ENCODE data around the gene AK9. TPM values are rescaled to one million over a fixed set of nuclear protein-coding genes. Genes with fewer than 3 reads are reported as not detected.
"Not testable (repeated sequence)": the region's sequence is repeated elsewhere in the genome, so short reads cannot be mapped to it uniquely, and the experiment has no call there.

AK9 gene
- total RNA-seq, 4 donors from 2014 or later: 3.9 to 8.2 (median 7.1) TPM

- Histone ChIP-seq H3K4me3 (no peak overlapping the region), H3K27ac (no peak overlapping the region), H3K9me3 (no peaks in the 10 kb centered on the region), H3K4me1 (no peaks in the 10 kb centered on the region), H3K27me3 (no peaks in the 10 kb centered on the region), H3K36me3 (peaks cover 0 to 11% of the 10 kb centered on the region in 2 donors)
- TF ChIP-seq CTCF (IDR thresholded peaks at IDR 0.05 in 4 of 5, conservative IDR thresholded peaks at IDR 0.05 in 1 of 5) (no peak), POLR2A (IDR thresholded peaks at IDR 0.05) (no peak)
- ATAC-seq (no peak), DNase-seq (no peak)
- intact Hi-C loops (cut with DNase I; ENCODE audit: low total_unique reads): no loop called here
- in situ Hi-C loops (cut with MboI; ENCODE audit: low sequenced_read_pairs in 4 of 4): loop anchor here in 1 of 4 donors (25.0 kb wide), 1 partner anchor 673 kb away; no protein-coding TSS in a partner anchor
Measured at GRCh38 chr6:109714166-109714565, 23.2 kb upstream of the AK9 start.

GRCh38 chr6:109713097-109713496 is 22.1 kb upstream of the AK9 start:
- in situ Hi-C loops (cut with MboI; ENCODE audit: low sequenced_read_pairs in 4 of 4) (loop anchor here in 1 of 4 donors (25.0 kb wide), 1 partner anchor 674 kb away; no protein-coding TSS in a partner anchor), intact Hi-C loops (cut with DNase I; ENCODE audit: low total_unique reads) (no loop called here)
- Histone ChIP-seq H3K27ac (no peak overlapping the region), H3K27me3 (no peaks in the 10 kb centered on the region), H3K36me3 (peaks cover 0 to 5% of the 10 kb centered on the region in 2 donors), H3K4me3 (no peak overlapping the region), H3K9me3 (no peaks in the 10 kb centered on the region), H3K4me1 (no peaks in the 10 kb centered on the region)
- TF ChIP-seq CTCF (IDR thresholded peaks at IDR 0.05 in 4 of 5, conservative IDR thresholded peaks at IDR 0.05 in 1 of 5) (no peak), POLR2A (IDR thresholded peaks at IDR 0.05) (no peak)
- DNase-seq (no peak), ATAC-seq (no peak)

GRCh38 chr6:109708099-109708498 is 17.1 kb upstream of the AK9 start:
- H3K4me3 ChIP-seq, ATAC-seq, DNase-seq, H3K27ac ChIP-seq, H3K9me3 ChIP-seq, H3K36me3 ChIP-seq, H3K27me3 ChIP-seq, H3K4me1 ChIP-seq: not testable (repeated sequence)
- intact Hi-C loops (cut with DNase I; ENCODE audit: low total_unique reads) (loop anchor here (5.0 to 10.0 kb wide), 2 partner anchors 74 to 687 kb away; no protein-coding TSS in a partner anchor), in situ Hi-C loops (cut with MboI; ENCODE audit: low sequenced_read_pairs in 4 of 4) (loop anchor here (10.0 to 25.0 kb wide), 4 partner anchors 327 to 687 kb away; no protein-coding TSS in a partner anchor)

GRCh38 chr6:109706513-109706912 is 15.5 kb upstream of the AK9 start:
- TF ChIP-seq POLR2A (IDR thresholded peaks at IDR 0.05) (no peak), CTCF (IDR thresholded peaks at IDR 0.05 in 4 of 5, conservative IDR thresholded peaks at IDR 0.05 in 1 of 5) (no peak)
- Histone ChIP-seq H3K4me1 (peaks cover 3 to 9% of the 10 kb centered on the region in 2 donors), H3K36me3 (no peaks in the 10 kb centered on the region), H3K27me3 (no peaks in the 10 kb centered on the region), H3K9me3 (no peaks in the 10 kb centered on the region), H3K4me3 (no peak overlapping the region), H3K27ac (no peak overlapping the region)
- no peak for ATAC-seq
- no peak for DNase-seq
- in situ Hi-C loops (cut with MboI; ENCODE audit: low sequenced_read_pairs in 4 of 4): loop anchor here (10.0 to 25.0 kb wide), 4 partner anchors 328 to 688 kb away; no protein-coding TSS in a partner anchor
- intact Hi-C loops (cut with DNase I; ENCODE audit: low total_unique reads): loop anchor here (5.0 to 10.0 kb wide), 2 partner anchors 76 to 688 kb away; no protein-coding TSS in a partner anchor

GRCh38 chr6:109705258-109705657 is 14.3 kb upstream of the AK9 start:
- H3K36me3 ChIP-seq: no peaks in the 10 kb centered on the region
- DNase-seq (peak; percentile 51 to 52), ATAC-seq (peak; percentile 96 to 98)
- no peak overlapping the region for H3K4me3 ChIP-seq
- H3K9me3 ChIP-seq: no peaks in the 10 kb centered on the region
- H3K4me1 ChIP-seq: peaks cover 3 to 9% of the 10 kb centered on the region in 2 donors
- H3K27me3 ChIP-seq: no peaks in the 10 kb centered on the region
- H3K27ac ChIP-seq: no peak overlapping the region
- intact Hi-C loops (cut with DNase I; ENCODE audit: low total_unique reads): loop anchor here (1.0 to 10.0 kb wide), 3 partner anchors 77 to 690 kb away; no protein-coding TSS in a partner anchor
- TF ChIP-seq CTCF (IDR thresholded peaks at IDR 0.05 in 4 of 5, conservative IDR thresholded peaks at IDR 0.05 in 1 of 5): peak; percentile 76 to 94 (median 87)
- TF ChIP-seq POLR2A (IDR thresholded peaks at IDR 0.05): no peak
- in situ Hi-C loops (cut with MboI; ENCODE audit: low sequenced_read_pairs in 4 of 4): loop anchor here (10.0 to 25.0 kb wide), 4 partner anchors 330 to 690 kb away; no protein-coding TSS in a partner anchor

All from gastrocnemius medialis (tissue), 4 donors.